K562 (cell line): Measurements from ENCODE around the gene PDIA5. TPM values are rescaled to one million over a fixed set of nuclear protein-coding genes. Genes with fewer than 3 reads are reported as not detected.

ENCODE experiments used
- ATAC-seq: fragments of 200-7000 bp; cut with Tn5 transposase; 3 replicates; pipeline ENCODE4 v1.9.1; 2020; ENCODE audit warnings: moderate library complexity
- BruUV-seq: library from RNA; stranded (reverse); fragments of 400-500 nt; replicated peaks from 2 replicates; lab custom pipeline; 2021; lab: Mats Ljungman, UMichigan
- CTCF ChIA-PET: fragments of 300-600 bp; formaldehyde crosslinking; extraction: SDS; loops from one replicate; lab custom pipeline; 2021; ENCODE audit warnings: low intra/inter-chr PET ratio; lab: Yijun Ruan, JAX
- POLR2A ChIA-PET: fragments of 300-600, 350-650 bp; sonication (Branson Sonifier 250); formaldehyde crosslinking; extraction: SDS; loops from one replicate; lab custom pipeline; 2021; ENCODE audit warnings: antibody characterized with exemption, inconsistent platforms; lab: Yijun Ruan, JAX
- DNase-seq, 4 experiments: peaks; one replicate each; pipeline versions ENCODE4 v3.0.0 to v3.0.0-alpha.2; 2011 to 2018; ENCODE audit warnings: low spot score in 3 of 4, mixed read lengths in 3 of 4; ENCODE audit errors: extremely low read depth in 1 of 4
- FAIRE-seq: peaks from 2 replicates; lab custom pipeline; 2011; peaks lifted over from hg19 to GRCh38; lab: Jason Lieb, UNC
- H2AFZ ChIP-seq: 2 replicates; pipeline ENCODE4 v1.6.0; 2011; ENCODE audit warnings: low read depth, low read length, control low read depth, inconsistent platforms
- H3K27ac ChIP-seq: fragments of 200-600 bp; 3 replicates; pipeline ENCODE4 v1.8.0; 2011; ENCODE audit warnings: low read depth, mild to moderate bottlenecking, control low read depth, inconsistent platforms, low read length, moderate library complexity, mixed read lengths; ENCODE audit errors: extremely low read depth
- H3K27me3 ChIP-seq, 2 experiments: fragments of 300-600 bp in 1 of 2; 2 replicates in 1 of 2; 3 replicates in 1 of 2; pipeline versions ENCODE4 v1.6.0 to v1.8.0; 2011; ENCODE audit warnings: inconsistent platforms in 2 of 2, low read length in 2 of 2, mild to moderate bottlenecking in 1 of 2, mixed read lengths in 1 of 2, moderate library complexity in 1 of 2; ENCODE audit not compliant: control insufficient read depth in 2 of 2, insufficient read depth in 2 of 2
- H3K36me3 ChIP-seq: fragments of 300-600 bp; 3 replicates; pipeline ENCODE4 v1.8.0; 2011; ENCODE audit warnings: mild to moderate bottlenecking, low read length, inconsistent platforms; ENCODE audit not compliant: control insufficient read depth, insufficient read depth
- H3K4me1 ChIP-seq, 2 experiments: fragments of 200-600 bp in 1 of 2; replicated peaks in 1 of 2; 2 replicates in 1 of 2; 3 replicates in 1 of 2; pipeline versions ENCODE4 v1.5.1 to v1.8.0; 2011; ENCODE audit warnings: inconsistent platforms in 2 of 2, low read length in 2 of 2, mild to moderate bottlenecking in 1 of 2, mixed read lengths in 1 of 2, moderate library complexity in 1 of 2; ENCODE audit not compliant: control insufficient read depth in 2 of 2, insufficient read depth in 2 of 2
- H3K4me2 ChIP-seq: 2 replicates; pipeline ENCODE4 v1.6.1; 2011; ENCODE audit warnings: low read length, control low read depth, inconsistent platforms, mixed read lengths; ENCODE audit not compliant: insufficient read depth
- H3K4me3 ChIP-seq: fragments of 200-600 bp; sonication (generic), shearing (Covaris generic); 2 replicates; pipeline ENCODE4 v1.5.1; 2016; ENCODE audit warnings: control low read depth, inconsistent platforms
- H3K79me2 ChIP-seq: fragments of 200-600 bp; 3 replicates; pipeline ENCODE4 v1.8.0; 2011; ENCODE audit warnings: low read length, inconsistent platforms; ENCODE audit not compliant: control insufficient read depth, insufficient read depth
- H3K9ac ChIP-seq, 2 experiments: 2 replicates each; pipeline versions ENCODE4 v1.6.0 to v1.6.1; 2011; ENCODE audit warnings: low read depth in 2 of 2, low read length in 2 of 2, control low read depth in 1 of 2, inconsistent platforms in 1 of 2, mild to moderate bottlenecking in 1 of 2, mixed read lengths in 1 of 2; ENCODE audit not compliant: insufficient read depth in 1 of 2
- H3K9me1 ChIP-seq: one replicate; pipeline ENCODE4 v1.6.0; 2011; ENCODE audit warnings: inconsistent platforms, mild to moderate bottlenecking, low read length, moderate library complexity; ENCODE audit not compliant: control insufficient read depth, insufficient read depth
- H3K9me3 ChIP-seq: replicated peaks from 2 replicates; pipeline ENCODE4 v1.5.1; 2011; ENCODE audit warnings: low read depth, low read length, inconsistent platforms; ENCODE audit not compliant: control insufficient read depth, insufficient read depth
- H4K20me1 ChIP-seq: replicated peaks from 2 replicates; pipeline ENCODE4 v1.6.1; 2011; ENCODE audit warnings: low read length, inconsistent platforms, mixed read lengths; ENCODE audit not compliant: control insufficient read depth, insufficient read depth
- BRD4 ChIP-seq: fragments of 200-600 bp; sonication (generic); IDR thresholded peaks from 2 replicates; pipeline ENCODE4 v1.6.1; 2017; ENCODE audit warnings: inconsistent platforms
- CBFA2T2 ChIP-seq: fragments of 450-650 bp; conservative IDR thresholded peaks from 2 replicates; pipeline ENCODE4 v1.6.1; 2017; ENCODE audit warnings: mild to moderate bottlenecking
- CREBBP ChIP-seq: IDR thresholded peaks from one replicate; pipeline ENCODE4 v1.6.1; 2012; ENCODE audit warnings: low read depth, mild to moderate bottlenecking, control low read depth, inconsistent platforms, low read length
- RBM25 ChIP-seq: fragments of 200-400 bp; formaldehyde crosslinking; IDR thresholded peaks from 2 replicates; pipeline ENCODE4 v1.6.1; 2018; ENCODE audit warnings: low read length, low read depth, moderate library complexity; ENCODE audit not compliant: severe bottlenecking
- TGIF2 ChIP-seq: sonication (generic); formaldehyde crosslinking; IDR thresholded peaks from 2 replicates; pipeline ENCODE4 v1.8.1; 2022; ENCODE audit warnings: mild to moderate bottlenecking, missing genetic modification reagents, moderate library complexity
- ZNF140 ChIP-seq: fragments of 250-450 bp; sonication (Bioruptor Pico); IDR thresholded peaks from 2 replicates; pipeline ENCODE4 v1.8.0; 2021; ENCODE audit warnings: moderate library complexity, mild to moderate bottlenecking, inconsistent platforms
- WGBS: fragments of 100-300 bp; shearing (Covaris generic); methylation state at CpG from one replicate; pipeline ENCODE4 v1.1.6; 2016; ENCODE audit warnings: low coverage, mixed read lengths; ENCODE audit not compliant: insufficient coverage; ENCODE audit errors: missing lambda C conversion rate; 5-methylcytosine and 5-hydroxymethylcytosine counted together
- in situ Hi-C: fragments of 300-500 bp; cut with MboI; formaldehyde crosslinking; loops from 4 replicates; pipeline ENCODE4 v1.15.0; 2018; ENCODE audit warnings: inconsistent platforms, mixed read lengths
- intact Hi-C: fragments of 100-400 bp; cut with micrococcal nuclease; formaldehyde crosslinking; loops from 2 replicates; pipeline ENCODE4 v1.14.2; 2022
- polyA plus RNA-seq, 8 experiments: library from polyadenylated mRNA; depleted of rRNA in 4 of 8; stranded (reverse) in 5 of 8; unstranded in 3 of 8; fragments of >200 nt; fragmentation: Nextera tagmentation in 2 of 8; fragmentation: Illumina TruSeq in 1 of 8; extraction: Ambion mirVana in 2 of 8; extraction: Trizol in 1 of 8; gene quantifications; 2 replicates each; pipeline versions ENCODE4 v1.2.1 to v1.2.3, GENCODE V29; 2011 to 2014; ENCODE audit warnings: inconsistent platforms in 1 of 8, missing spikeins in 1 of 8
- total RNA-seq, 7 experiments: library from RNA; depleted of rRNA in 6 of 7; stranded (reverse); fragments of >200 nt in 6 of 7; fragmentation: Illumina TruSeq in 2 of 7; extraction: Trizol in 2 of 7; gene quantifications; 2 replicates each; pipeline versions ENCODE4 v1.2.1 to v1.2.3, GENCODE V29; 2011 to 2021; ENCODE audit warnings: low replicate concordance in 1 of 7
- TF ChIP-seq, protein P1 (sequence below): fragments of 250-450 bp; sonication (Bioruptor Pico); IDR thresholded peaks from 2 replicates; pipeline ENCODE4 v1.8.0; 2022; ENCODE audit warnings: inconsistent platforms, mild to moderate bottlenecking, moderate library complexity, borderline replicate concordance
- TF ChIP-seq, protein P2 (sequence below): sonication (generic); formaldehyde crosslinking; IDR thresholded peaks from 2 replicates; pipeline ENCODE4 v1.8.0; 2022; ENCODE audit warnings: missing genetic modification reagents, mild to moderate bottlenecking, borderline replicate concordance
- TF ChIP-seq, protein P3 (sequence below): fragments of 250-450 bp; sonication (Bioruptor Pico); IDR thresholded peaks from 2 replicates; pipeline ENCODE4 v1.8.0; 2022; ENCODE audit warnings: inconsistent platforms

Gene PDIA5
- total and polyA plus RNA-seq, 9 of the 15 experiments (the other 6 are each of a cell fraction or from before 2014, with no cell fraction given): 3.4 to 31.8 (median 19.6) TPM

DNA sequence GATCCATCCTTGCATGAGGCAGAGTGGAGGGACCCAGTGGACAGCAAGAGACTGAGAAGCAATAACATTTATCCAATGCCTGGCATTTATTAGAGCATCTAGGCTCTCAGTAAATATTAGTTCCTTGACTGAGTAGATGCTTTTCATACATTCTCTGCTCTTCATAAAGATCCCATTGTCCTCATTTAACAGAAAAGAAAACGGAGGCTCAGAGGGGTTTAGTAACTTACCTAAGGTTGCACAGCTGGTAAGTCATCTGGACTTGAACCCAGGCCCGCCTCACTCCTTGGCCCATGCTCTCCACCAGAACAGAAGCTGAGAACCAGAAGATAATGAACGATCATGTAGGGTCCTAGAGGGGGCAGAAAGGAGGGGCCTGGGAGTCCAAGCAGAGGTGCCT, 82.7 kb downstream of the PDIA5 start:
- intact Hi-C loops: no loop called here
- no peak for ATAC-seq
- H2AFZ ChIP-seq: no peak overlapping the region
- no peaks in the 10 kb centered on the region for H3K9me1 ChIP-seq
- peak; percentile 51 for TF ChIP-seq RBM25
- TF ChIP-seq TGIF2 (CRISPR knock-in tag): no peak
- TF ChIP-seq, all 486 proteins: peak for 1
- Histone ChIP-seq H3K27me3 (no peaks in the 10 kb centered on the region), H3K4me2 (no peak overlapping the region), H3K27ac (no peak overlapping the region), H3K9ac (no peak overlapping the region), H3K9me3 (no peaks in the 10 kb centered on the region), H3K4me1 (no peaks in the 10 kb centered on the region; a peak in 1 of 5 replicates), H3K79me2 (no peaks in the 10 kb centered on the region), H3K36me3 (peaks cover 81% of the 10 kb centered on the region; the same call in 2 of the 3 replicates), H3K4me3 (no peak overlapping the region), H4K20me1 (no peaks in the 10 kb centered on the region)
- POLR2A ChIA-PET: no interaction called here
- DNase-seq (no peak), FAIRE-seq (no peak)
- CTCF ChIA-PET: no interaction called here
- 82% methylated on average over 2 of the region's 3 CpGs for WGBS
- no TSS peak for BruUV-seq
- in situ Hi-C loops: no loop called here

DNA sequence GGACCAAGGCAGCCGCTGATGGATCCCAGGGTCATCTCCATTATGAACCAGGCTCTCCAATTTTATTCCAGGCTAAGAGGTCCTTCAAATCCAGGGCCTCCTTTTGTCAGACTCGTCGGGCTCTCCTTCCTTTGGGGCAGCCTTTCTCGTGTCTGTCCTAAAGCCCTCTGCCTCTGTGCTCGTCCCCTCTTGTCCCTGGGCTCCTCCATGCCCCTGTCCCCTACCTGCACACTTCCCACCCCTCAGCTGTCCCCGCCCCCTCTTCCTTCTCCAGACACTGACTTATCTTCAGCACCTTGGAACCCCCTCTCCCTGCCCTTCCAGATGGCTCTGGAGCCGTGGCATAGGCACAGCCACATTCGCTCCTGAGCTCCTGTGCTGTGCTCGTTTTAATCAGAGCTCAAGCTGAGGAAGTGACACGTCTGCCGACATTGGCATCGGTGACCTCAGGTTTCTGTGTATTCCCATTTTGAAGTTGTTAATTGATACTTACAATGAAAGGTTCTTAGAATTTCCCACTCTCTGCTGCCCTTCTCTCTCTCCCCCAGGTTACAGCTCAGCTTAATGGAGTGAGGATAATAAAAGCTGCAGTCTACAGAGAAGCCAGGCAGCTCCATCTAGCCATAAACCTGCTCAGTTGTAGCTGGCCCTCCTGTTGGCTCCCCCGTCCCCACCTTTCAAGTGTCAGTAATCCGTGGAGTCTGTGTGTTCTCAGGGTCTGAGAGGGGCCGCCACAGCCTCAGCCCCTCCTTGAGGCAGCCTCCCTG, 83.8 kb downstream of the PDIA5 start:
- Histone ChIP-seq H3K27ac (no peak overlapping the region), H3K4me1 (no peaks in the 10 kb centered on the region; a peak in 1 of 5 replicates), H3K36me3 (peaks cover 79% of the 10 kb centered on the region; the same call in 2 of the 3 replicates), H3K9me3 (no peaks in the 10 kb centered on the region), H2AFZ (no peak overlapping the region), H3K79me2 (no peaks in the 10 kb centered on the region), H3K4me2 (no peak overlapping the region), H3K27me3 (no peaks in the 10 kb centered on the region), H3K9me1 (no peaks in the 10 kb centered on the region), H3K4me3 (no peak overlapping the region), H4K20me1 (no peaks in the 10 kb centered on the region), H3K9ac (no peak overlapping the region)
- no peak for DNase-seq
- POLR2A ChIA-PET: interaction anchor here (0.6 to 0.9 kb wide), 2 partner anchors 18 to 21 kb away, joined by 3 to 5 read pairs; no protein-coding TSS in a partner anchor
- CTCF ChIA-PET: no interaction called here
- in situ Hi-C loops (no loop called here), intact Hi-C loops (no loop called here)
- 87% methylated on average over 8 of the region's 15 CpGs for WGBS
- BruUV-seq: no TSS peak
- no peak for ATAC-seq
- FAIRE-seq: no peak
- TF ChIP-seq CBFA2T2 (no peak), CREBBP (no peak), ZNF140 (CRISPR knock-in tag) (no peak), BRD4 (no peak)
- TF ChIP-seq, protein P1, sequence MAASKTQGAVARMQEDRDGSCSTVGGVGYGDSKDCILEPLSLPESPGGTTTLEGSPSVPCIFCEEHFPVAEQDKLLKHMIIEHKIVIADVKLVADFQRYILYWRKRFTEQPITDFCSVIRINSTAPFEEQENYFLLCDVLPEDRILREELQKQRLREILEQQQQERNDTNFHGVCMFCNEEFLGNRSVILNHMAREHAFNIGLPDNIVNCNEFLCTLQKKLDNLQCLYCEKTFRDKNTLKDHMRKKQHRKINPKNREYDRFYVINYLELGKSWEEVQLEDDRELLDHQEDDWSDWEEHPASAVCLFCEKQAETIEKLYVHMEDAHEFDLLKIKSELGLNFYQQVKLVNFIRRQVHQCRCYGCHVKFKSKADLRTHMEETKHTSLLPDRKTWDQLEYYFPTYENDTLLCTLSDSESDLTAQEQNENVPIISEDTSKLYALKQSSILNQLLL (CRISPR knock-in tag): no peak
- TF ChIP-seq, protein P2, sequence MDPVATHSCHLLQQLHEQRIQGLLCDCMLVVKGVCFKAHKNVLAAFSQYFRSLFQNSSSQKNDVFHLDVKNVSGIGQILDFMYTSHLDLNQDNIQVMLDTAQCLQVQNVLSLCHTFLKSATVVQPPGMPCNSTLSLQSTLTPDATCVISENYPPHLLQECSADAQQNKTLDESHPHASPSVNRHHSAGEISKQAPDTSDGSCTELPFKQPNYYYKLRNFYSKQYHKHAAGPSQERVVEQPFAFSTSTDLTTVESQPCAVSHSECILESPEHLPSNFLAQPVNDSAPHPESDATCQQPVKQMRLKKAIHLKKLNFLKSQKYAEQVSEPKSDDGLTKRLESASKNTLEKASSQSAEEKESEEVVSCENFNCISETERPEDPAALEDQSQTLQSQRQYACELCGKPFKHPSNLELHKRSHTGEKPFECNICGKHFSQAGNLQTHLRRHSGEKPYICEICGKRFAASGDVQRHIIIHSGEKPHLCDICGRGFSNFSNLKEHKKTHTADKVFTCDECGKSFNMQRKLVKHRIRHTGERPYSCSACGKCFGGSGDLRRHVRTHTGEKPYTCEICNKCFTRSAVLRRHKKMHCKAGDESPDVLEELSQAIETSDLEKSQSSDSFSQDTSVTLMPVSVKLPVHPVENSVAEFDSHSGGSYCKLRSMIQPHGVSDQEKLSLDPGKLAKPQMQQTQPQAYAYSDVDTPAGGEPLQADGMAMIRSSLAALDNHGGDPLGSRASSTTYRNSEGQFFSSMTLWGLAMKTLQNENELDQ (CRISPR knock-in tag): no peak
- TF ChIP-seq, protein P3, sequence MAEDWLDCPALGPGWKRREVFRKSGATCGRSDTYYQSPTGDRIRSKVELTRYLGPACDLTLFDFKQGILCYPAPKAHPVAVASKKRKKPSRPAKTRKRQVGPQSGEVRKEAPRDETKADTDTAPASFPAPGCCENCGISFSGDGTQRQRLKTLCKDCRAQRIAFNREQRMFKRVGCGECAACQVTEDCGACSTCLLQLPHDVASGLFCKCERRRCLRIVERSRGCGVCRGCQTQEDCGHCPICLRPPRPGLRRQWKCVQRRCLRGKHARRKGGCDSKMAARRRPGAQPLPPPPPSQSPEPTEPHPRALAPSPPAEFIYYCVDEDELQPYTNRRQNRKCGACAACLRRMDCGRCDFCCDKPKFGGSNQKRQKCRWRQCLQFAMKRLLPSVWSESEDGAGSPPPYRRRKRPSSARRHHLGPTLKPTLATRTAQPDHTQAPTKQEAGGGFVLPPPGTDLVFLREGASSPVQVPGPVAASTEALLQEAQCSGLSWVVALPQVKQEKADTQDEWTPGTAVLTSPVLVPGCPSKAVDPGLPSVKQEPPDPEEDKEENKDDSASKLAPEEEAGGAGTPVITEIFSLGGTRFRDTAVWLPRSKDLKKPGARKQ: no peak
